Ishikawa (cell line): ENCODE results near the gene STAT4.

Experiments
- CEBPB ChIP-seq: IDR thresholded peaks from 2 replicates; pipeline ENCODE4 v1.6.1; 2012
- CREB1 ChIP-seq: IDR thresholded peaks from 2 replicates; pipeline ENCODE4 v1.6.1; 2012; ENCODE audit warnings: low read depth
- EGR1 ChIP-seq: IDR thresholded peaks from 2 replicates; pipeline ENCODE4 v1.6.1; 2012
- EP300 ChIP-seq: IDR thresholded peaks from 2 replicates; pipeline ENCODE4 v1.6.1; 2012; ENCODE audit warnings: borderline replicate concordance
- FOXM1 ChIP-seq: IDR thresholded peaks from 2 replicates; pipeline ENCODE4 v1.6.1; 2012; ENCODE audit warnings: low read depth, borderline replicate concordance
- MAX ChIP-seq: IDR thresholded peaks from 2 replicates; pipeline ENCODE4 v1.6.1; 2012
- NFIC ChIP-seq: IDR thresholded peaks from 2 replicates; pipeline ENCODE4 v1.6.1; 2012
- RAD21 ChIP-seq: IDR thresholded peaks from 2 replicates; pipeline ENCODE4 v1.6.1; 2012; ENCODE audit warnings: low read depth
- REST ChIP-seq: IDR thresholded peaks from 2 replicates; pipeline ENCODE4 v1.6.1; 2012; ENCODE audit warnings: low read depth, mild to moderate bottlenecking
- TAF1 ChIP-seq: IDR thresholded peaks from 2 replicates; pipeline ENCODE4 v1.6.1; 2012; ENCODE audit warnings: low read depth, mild to moderate bottlenecking
- TCF12 ChIP-seq: IDR thresholded peaks from 2 replicates; pipeline ENCODE4 v1.6.1; 2012; ENCODE audit warnings: low read depth
- TEAD4 ChIP-seq: IDR thresholded peaks from 2 replicates; pipeline ENCODE4 v1.6.1; 2012
- USF1 ChIP-seq: IDR thresholded peaks from 2 replicates; pipeline ENCODE4 v1.6.1; 2012
- YY1 ChIP-seq: IDR thresholded peaks from 2 replicates; pipeline ENCODE4 v1.6.1; 2012; ENCODE audit warnings: low read depth
- ZBTB7A ChIP-seq: IDR thresholded peaks from 2 replicates; pipeline ENCODE4 v1.6.1; 2012; ENCODE audit warnings: low read depth

STAT4 gene

GRCh38 chr2:191019376-191019775, 131.4 kb downstream of the STAT4 start:
- TF ChIP-seq CREB1 (no peak), ZBTB7A (no peak), NFIC (no peak), RAD21 (no peak), TCF12 (no peak), CEBPB (no peak), TEAD4 (no peak), FOXM1 (no peak), EGR1 (no peak), EP300 (no peak), YY1 (no peak), USF1 (no peak)

GRCh38 chr2:191018643-191019119, 132.1 kb downstream of the STAT4 start:
- no peak for TF ChIP-seq USF1
- no peak for TF ChIP-seq REST
- TF ChIP-seq RAD21, result no peak
- TF ChIP-seq CEBPB, result no peak
- TF ChIP-seq TAF1, result no peak
- TF ChIP-seq EP300, result no peak
- TF ChIP-seq TEAD4, result no peak
- TF ChIP-seq MAX, result no peak
- TF ChIP-seq FOXM1, result no peak
- TF ChIP-seq TCF12, result no peak
- no peak for TF ChIP-seq CREB1
- TF ChIP-seq YY1, result no peak
- TF ChIP-seq NFIC, result no peak
- no peak for TF ChIP-seq ZBTB7A
- no peak for TF ChIP-seq EGR1

GRCh38 chr2:191018048-191018447, 132.7 kb downstream of the STAT4 start:
- TF ChIP-seq TAF1 (no peak), TEAD4 (no peak), FOXM1 (no peak), CEBPB (no peak), TCF12 (no peak), YY1 (no peak), REST (no peak), ZBTB7A (no peak), MAX (no peak), EGR1 (no peak), EP300 (no peak), USF1 (no peak), CREB1 (no peak), RAD21 (no peak), NFIC (no peak)

GRCh38 chr2:191015831-191016230, 135.0 kb downstream of the STAT4 start:
- no peak for TF ChIP-seq TCF12
- no peak for TF ChIP-seq NFIC
- no peak for TF ChIP-seq TAF1
- TF ChIP-seq YY1, result no peak
- no peak for TF ChIP-seq TEAD4
- no peak for TF ChIP-seq ZBTB7A
- TF ChIP-seq EP300, result no peak
- TF ChIP-seq FOXM1, result no peak
- TF ChIP-seq EGR1, result no peak
- TF ChIP-seq USF1, result no peak
- no peak for TF ChIP-seq CEBPB
- TF ChIP-seq REST, result no peak
